ENCODE data around the gene HSD17B7. TPM values are rescaled to one million over a fixed set of nuclear protein-coding genes. Genes with fewer than 3 reads are reported as not detected.

HSD17B7 gene
- total and polyA plus RNA-seq, 9 of the 15 experiments (the other 6 are each of a cell fraction or from before 2014, with no cell fraction given), result 12.7 to 48.7 (median 21.3) TPM

GRCh38 chr1:162765788-162766187 is 24.7 kb upstream of the HSD17B7 start (continued):
- TF ChIP-seq CGGBP1 (CRISPR knock-in tag; IDR thresholded peaks at IDR 0.05), result no peak
- no peak for TF ChIP-seq STAG1 (CRISPR knock-in tag; IDR thresholded peaks at IDR 0.05; ENCODE audit: borderline replicate concordance)

- H3K79me2 ChIP-seq (ENCODE audit: control insufficient read depth, insufficient read depth, low read length), result no peaks in the 10 kb centered on the region
- ATAC-seq (peak; percentile 35; the same call in 2 of the 3 replicates), FAIRE-seq (no peak), DNase-seq (ENCODE audit: extremely low read depth in 1 of 4, low spot score in 3 of 4) (no peak)
- H3K9me3 ChIP-seq (replicated peaks; ENCODE audit: control insufficient read depth, insufficient read depth, low read depth, low read length), result no peaks in the 10 kb centered on the region
- no peaks in the 10 kb centered on the region for H3K4me1 ChIP-seq (replicated peaks in 1 of 2; ENCODE audit: control insufficient read depth in 2 of 2, insufficient read depth in 2 of 2, low read length in 2 of 2)
- 10% methylated on average over 4 of the region's 4 CpGs for WGBS (ENCODE audit: insufficient coverage, low coverage, missing lambda C conversion rate)
- ChIA-PET CTCF (ENCODE audit: low intra/inter-chr PET ratio) (no interaction called here), POLR2A (no interaction called here)
- BruUV-seq (replicated peaks), result no TSS peak
- H4K20me1 ChIP-seq (replicated peaks; ENCODE audit: control insufficient read depth, insufficient read depth, low read length), result no peaks in the 10 kb centered on the region
- no peak overlapping the region for H2AFZ ChIP-seq (ENCODE audit: low read depth, low read length)
- H3K9ac ChIP-seq (ENCODE audit: insufficient read depth in 1 of 2, low read depth in 2 of 2, low read length in 2 of 2), result no peak overlapping the region
- H3K27me3 ChIP-seq (ENCODE audit: control insufficient read depth in 2 of 2, insufficient read depth in 2 of 2, low read length in 2 of 2), result no peaks in the 10 kb centered on the region
- H3K9me1 ChIP-seq (ENCODE audit: control insufficient read depth, insufficient read depth, low read length), result no peaks in the 10 kb centered on the region
- in situ Hi-C loops (cut with MboI) (no loop called here), intact Hi-C loops (cut with micrococcal nuclease) (no loop called here)
- H3K36me3 ChIP-seq (ENCODE audit: control insufficient read depth, insufficient read depth, low read length), result no peaks in the 10 kb centered on the region
- H3K4me2 ChIP-seq (ENCODE audit: insufficient read depth, low read length), result no peak overlapping the region
- no peak overlapping the region for H3K4me3 ChIP-seq
- H3K27ac ChIP-seq (ENCODE audit: extremely low read depth, low read depth, low read length), result no peak overlapping the region
- TF ChIP-seq MEF2D (tag; conservative IDR thresholded peaks at IDR 0.05; ENCODE audit: low read depth) (no peak), STAG1 (CRISPR knock-in tag; IDR thresholded peaks at IDR 0.05; ENCODE audit: borderline replicate concordance) (no peak), RBM17 (IDR thresholded peaks at IDR 0.05; ENCODE audit: borderline replicate concordance, low read depth, low read length) (no peak), HMBOX1 (IDR thresholded peaks at IDR 0.05) (no peak), CEBPZ (IDR thresholded peaks at IDR 0.05; ENCODE audit: borderline replicate concordance, low read depth, low read length) (no peak), ZNF197 (CRISPR knock-in tag; IDR thresholded peaks at IDR 0.05; ENCODE audit: low read depth) (no peak), SMARCB1 (IDR thresholded peaks at IDR 0.05; ENCODE audit: insufficient read length, low read depth) (no peak), FOXM1 (IDR thresholded peaks at IDR 0.05; ENCODE audit: low read depth) (no peak), FOXM1 (CRISPR knock-in tag; IDR thresholded peaks at IDR 0.05; ENCODE audit: low read depth) (no peak), HDGF (IDR thresholded peaks at IDR 0.05) (no peak), KDM1A (IDR thresholded peaks at IDR 0.05) (no peak), CTCF (IDR thresholded peaks at IDR 0.05 in 2 of 3, conservative IDR thresholded peaks at IDR 0.05 in 1 of 3; ENCODE audit: insufficient read depth in 2 of 3, low read depth in 1 of 3, low read length in 3 of 3) (no peak), POLR2G (IDR thresholded peaks at IDR 0.05; ENCODE audit: low read depth, low read length) (no peak), ZC3H11A (IDR thresholded peaks at IDR 0.05; ENCODE audit: low read depth, low read length) (no peak)
Measured at GRCh38 chr1:162772571-162773154, 17.8 kb upstream of the HSD17B7 start.

Measured in K562 (cell line).